ENCODE data around the gene CDHR5. TPM values are rescaled to one million over a fixed set of nuclear protein-coding genes. Genes with fewer than 3 reads are reported as not detected.
A peak's percentile ranks its signal among the peaks of the same experiment; 100 is the strongest.

Gene CDHR5
- total RNA-seq, 1 donor from 2014 or later, result not detected

DNA sequence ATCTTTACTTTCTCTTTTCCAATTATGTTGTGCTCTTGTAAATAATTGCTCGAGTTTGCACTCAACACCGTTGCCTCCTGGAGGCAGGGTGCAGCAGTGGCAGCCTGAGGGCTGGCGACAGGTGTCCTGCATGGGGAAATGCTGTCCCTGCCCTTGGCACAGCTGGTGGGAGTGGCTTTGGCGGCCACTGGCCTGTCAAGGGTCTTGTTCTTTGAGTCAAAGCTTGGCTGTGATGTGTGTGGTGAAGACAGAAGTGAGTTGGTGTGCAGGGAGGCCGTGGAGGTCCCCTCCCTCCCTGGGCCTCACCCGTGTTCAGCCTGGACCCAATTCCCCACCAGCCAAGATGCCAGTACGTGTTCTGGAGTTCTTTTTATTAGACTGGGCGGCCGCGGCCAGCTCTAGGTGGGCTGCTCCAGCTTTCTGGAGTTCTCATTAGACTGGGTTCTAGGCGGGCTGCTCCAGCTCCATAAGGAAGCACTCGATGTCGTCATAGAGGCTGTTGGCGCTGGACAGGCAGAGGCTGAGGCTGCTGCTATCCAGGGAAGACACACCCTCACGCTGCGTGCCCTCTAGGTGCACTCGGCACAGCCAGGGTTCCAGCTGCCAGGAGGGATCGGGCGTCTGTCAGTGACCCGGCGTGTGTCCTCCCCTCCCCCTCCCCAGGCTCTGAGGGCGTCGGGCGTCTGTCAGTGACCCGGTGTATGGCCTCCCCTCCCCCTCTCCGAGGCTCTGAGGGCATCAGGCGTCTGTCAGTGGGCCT lies 12.4 kb downstream of the CDHR5 start:
- no peak overlapping the region for H3K27ac Mint-ChIP-seq (ENCODE audit: unreplicated experiment)
- H3K27me3 Mint-ChIP-seq (ENCODE audit: unreplicated experiment), result no peaks in the 10 kb centered on the region
- peak; percentile 77 for DNase-seq (ENCODE audit: extremely low spot score, unreplicated experiment)
- peaks cover 16% of the 10 kb centered on the region for H3K36me3 Mint-ChIP-seq (ENCODE audit: unreplicated experiment)
- H3K4me3 Mint-ChIP-seq (ENCODE audit: unreplicated experiment), result no peak overlapping the region
- peaks cover 10% of the 10 kb centered on the region for H3K4me1 Mint-ChIP-seq (ENCODE audit: unreplicated experiment)
- H3K9me3 Mint-ChIP-seq (ENCODE audit: unreplicated experiment), result no peaks in the 10 kb centered on the region
- TF ChIP-seq, protein P1, sequence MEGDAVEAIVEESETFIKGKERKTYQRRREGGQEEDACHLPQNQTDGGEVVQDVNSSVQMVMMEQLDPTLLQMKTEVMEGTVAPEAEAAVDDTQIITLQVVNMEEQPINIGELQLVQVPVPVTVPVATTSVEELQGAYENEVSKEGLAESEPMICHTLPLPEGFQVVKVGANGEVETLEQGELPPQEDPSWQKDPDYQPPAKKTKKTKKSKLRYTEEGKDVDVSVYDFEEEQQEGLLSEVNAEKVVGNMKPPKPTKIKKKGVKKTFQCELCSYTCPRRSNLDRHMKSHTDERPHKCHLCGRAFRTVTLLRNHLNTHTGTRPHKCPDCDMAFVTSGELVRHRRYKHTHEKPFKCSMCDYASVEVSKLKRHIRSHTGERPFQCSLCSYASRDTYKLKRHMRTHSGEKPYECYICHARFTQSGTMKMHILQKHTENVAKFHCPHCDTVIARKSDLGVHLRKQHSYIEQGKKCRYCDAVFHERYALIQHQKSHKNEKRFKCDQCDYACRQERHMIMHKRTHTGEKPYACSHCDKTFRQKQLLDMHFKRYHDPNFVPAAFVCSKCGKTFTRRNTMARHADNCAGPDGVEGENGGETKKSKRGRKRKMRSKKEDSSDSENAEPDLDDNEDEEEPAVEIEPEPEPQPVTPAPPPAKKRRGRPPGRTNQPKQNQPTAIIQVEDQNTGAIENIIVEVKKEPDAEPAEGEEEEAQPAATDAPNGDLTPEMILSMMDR (IDR thresholded peaks at IDR 0.05), result peak; percentile 21

DNA sequence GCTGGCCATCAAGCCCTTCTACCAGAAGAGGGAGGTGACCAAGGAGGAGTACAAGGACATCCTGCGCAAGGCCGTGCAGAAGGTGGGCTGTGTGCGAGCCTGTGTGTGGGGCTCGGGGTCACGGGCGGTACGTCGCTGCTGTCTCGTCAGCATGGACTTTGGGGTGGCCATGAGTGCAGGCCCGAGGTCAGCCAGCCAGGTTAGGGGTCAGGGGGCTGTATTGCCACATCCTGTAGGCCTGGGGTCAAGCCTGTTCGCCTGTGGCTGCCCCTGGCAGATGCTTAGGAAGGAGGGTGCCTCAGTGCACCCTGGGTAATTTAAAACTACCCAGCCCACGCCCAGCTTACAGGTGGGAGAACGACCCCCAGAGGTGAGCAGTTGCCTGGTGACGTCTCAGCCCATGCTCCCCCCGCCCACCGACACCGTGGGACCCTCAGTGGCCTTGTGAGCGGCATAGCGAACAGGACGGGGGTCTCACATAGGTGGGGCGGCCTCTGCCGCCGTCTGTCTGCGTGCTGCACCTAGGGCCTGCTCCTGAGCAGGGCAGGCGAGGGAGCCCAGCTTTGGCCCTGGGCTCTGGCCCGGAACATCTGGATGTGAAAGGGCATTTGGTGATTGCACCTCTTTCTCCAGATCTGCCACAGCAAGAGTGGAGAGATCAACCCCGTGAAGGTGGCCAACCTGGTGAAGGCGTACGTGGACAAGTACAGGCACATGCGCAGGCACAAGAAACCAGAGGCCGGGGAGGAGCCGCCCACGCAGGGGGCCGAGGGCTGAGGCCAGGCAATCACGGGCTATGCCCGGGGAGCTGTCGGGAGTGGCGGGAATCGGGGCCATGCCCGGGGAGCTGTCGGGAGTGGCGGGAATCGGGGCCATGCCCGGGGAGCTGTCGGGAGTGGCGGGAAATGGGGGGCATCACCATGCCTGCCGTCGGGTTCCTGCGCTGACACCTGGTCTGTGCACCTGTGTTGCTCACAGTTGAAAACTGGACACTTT lies 13.5 kb downstream of the CDHR5 start:
- peaks cover 24% of the 10 kb centered on the region for H3K36me3 Mint-ChIP-seq (ENCODE audit: unreplicated experiment)
- TF ChIP-seq, protein P1 (IDR thresholded peaks at IDR 0.05), result no peak
- no peak overlapping the region for H3K4me3 Mint-ChIP-seq (ENCODE audit: unreplicated experiment)
- no peak for DNase-seq (ENCODE audit: extremely low spot score, unreplicated experiment)
- H3K27ac Mint-ChIP-seq (ENCODE audit: unreplicated experiment), result no peak overlapping the region
- no peaks in the 10 kb centered on the region for H3K27me3 Mint-ChIP-seq (ENCODE audit: unreplicated experiment)
- H3K9me3 Mint-ChIP-seq (ENCODE audit: unreplicated experiment), result no peaks in the 10 kb centered on the region
- H3K4me1 Mint-ChIP-seq (ENCODE audit: unreplicated experiment), result peaks cover 10% of the 10 kb centered on the region

DNA sequence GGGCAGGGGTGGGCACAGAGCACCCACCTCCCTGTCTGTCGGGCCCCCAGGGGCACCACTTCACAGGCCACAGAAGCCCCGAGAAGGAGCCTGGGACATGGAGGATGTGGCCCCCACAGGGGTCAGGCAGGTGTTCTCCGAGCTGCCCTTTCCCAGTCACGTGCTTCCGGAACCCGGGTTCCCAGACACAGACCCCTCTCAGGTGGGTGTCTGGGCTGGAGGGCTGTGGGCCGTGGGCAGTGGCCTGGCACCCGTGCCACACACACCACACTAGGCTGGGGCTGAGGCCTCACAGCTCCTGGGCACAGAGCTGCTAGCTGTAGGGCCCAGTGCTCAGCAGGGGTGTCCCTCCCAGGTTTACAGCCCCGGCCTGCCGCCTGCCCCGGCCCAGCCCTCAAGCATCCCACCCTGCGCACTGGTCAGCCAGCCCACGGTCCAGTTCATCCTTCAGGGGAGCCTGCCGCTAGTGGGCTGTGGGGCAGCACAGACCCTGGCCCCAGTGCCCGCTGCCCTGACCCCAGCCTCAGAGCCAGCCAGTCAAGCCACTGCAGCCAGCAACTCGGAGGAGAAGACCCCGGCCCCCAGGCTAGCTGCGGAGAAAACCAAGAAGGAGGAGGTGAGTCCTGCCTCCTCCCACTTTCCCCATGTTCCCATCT lies 14.5 kb downstream of the CDHR5 start:
- H3K4me3 Mint-ChIP-seq (ENCODE audit: unreplicated experiment), result no peak overlapping the region
- TF ChIP-seq, protein P1 (IDR thresholded peaks at IDR 0.05), result no peak
- no peak for DNase-seq (ENCODE audit: extremely low spot score, unreplicated experiment)
- H3K4me1 Mint-ChIP-seq (ENCODE audit: unreplicated experiment), result peaks cover 5% of the 10 kb centered on the region
- H3K27ac Mint-ChIP-seq (ENCODE audit: unreplicated experiment), result no peak overlapping the region
- no peaks in the 10 kb centered on the region for H3K27me3 Mint-ChIP-seq (ENCODE audit: unreplicated experiment)
- H3K36me3 Mint-ChIP-seq (ENCODE audit: unreplicated experiment), result peaks cover 24% of the 10 kb centered on the region
- H3K9me3 Mint-ChIP-seq (ENCODE audit: unreplicated experiment), result no peaks in the 10 kb centered on the region

DNA sequence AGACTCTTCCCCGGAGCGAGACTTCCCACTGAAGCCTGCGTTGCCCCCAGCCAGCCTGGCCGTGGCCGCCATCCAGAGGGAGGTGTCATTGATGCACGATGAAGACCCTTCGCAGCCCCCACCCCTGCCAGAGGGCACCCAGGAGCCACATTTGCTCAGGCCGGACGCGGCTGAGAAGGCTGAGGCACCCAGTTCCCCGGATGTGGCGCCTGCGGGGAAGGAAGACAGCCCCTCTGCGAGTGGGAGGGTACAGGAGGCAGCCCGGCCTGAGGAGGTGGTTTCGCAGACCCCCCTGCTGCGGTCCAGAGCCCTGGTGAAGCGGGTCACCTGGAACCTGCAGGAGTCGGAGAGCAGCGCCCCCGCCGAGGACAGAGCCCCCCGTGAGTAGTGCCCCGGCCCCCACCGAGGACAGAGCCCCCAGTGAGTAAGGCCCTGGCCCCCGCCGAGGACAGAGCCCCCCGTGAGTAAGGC lies 15.4 kb downstream of the CDHR5 start:
- TF ChIP-seq, protein P1 (IDR thresholded peaks at IDR 0.05), result no peak
- Mint-ChIP-seq H3K4me3 (ENCODE audit: unreplicated experiment) (no peak overlapping the region), H3K36me3 (ENCODE audit: unreplicated experiment) (peaks cover 28% of the 10 kb centered on the region), H3K4me1 (ENCODE audit: unreplicated experiment) (peaks cover 2% of the 10 kb centered on the region), H3K27me3 (ENCODE audit: unreplicated experiment) (no peaks in the 10 kb centered on the region), H3K27ac (ENCODE audit: unreplicated experiment) (no peak overlapping the region), H3K9me3 (ENCODE audit: unreplicated experiment) (no peaks in the 10 kb centered on the region)
- no peak for DNase-seq (ENCODE audit: extremely low spot score, unreplicated experiment)

Data from osteocyte (in vitro differentiated cells).